Esophagus squamous epithelium (tissue), 4 donors: Measurements from ENCODE around the gene PIGA.

Experiments
- POLR2A ChIP-seq, 4 donors: fragments of 450-650 bp; IDR thresholded peaks; one replicate each; pipeline ENCODE4 v1.6.1; 2017; ENCODE audit warnings: antibody characterized with exemption in 4 of 4, mild to moderate bottlenecking in 4 of 4, moderate library complexity in 3 of 4
- TF ChIP-seq, protein P1 (sequence below), 6 experiments: fragments of 450-650 bp in 4 of 6; fragments of 200-600 bp in 2 of 6; sonication (generic) in 2 of 6; IDR thresholded peaks; one replicate each; pipeline ENCODE4 v1.5.1; 2016 to 2019; ENCODE audit warnings: antibody characterized with exemption in 6 of 6, mild to moderate bottlenecking in 4 of 6, moderate library complexity in 4 of 6

DNA sequence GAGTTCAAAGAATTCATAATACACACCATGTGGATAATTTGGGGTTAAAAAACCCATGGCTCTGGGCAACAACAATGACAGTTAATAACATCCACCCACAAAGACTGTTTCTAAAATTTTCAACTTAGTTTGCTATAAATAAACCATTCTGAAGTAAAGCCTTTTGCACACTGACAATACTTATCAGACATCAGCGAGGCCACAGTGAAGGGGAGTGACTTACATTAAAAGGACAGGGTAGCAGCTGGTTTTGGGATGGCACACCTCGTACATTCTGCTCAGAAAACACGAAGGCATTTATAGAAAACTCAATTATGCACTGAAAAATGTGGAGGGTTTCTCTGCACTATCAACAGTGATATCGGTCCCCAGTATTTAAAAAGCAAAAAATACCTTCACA, 15.0 kb downstream of the PIGA start:
- TF ChIP-seq, protein P1, sequence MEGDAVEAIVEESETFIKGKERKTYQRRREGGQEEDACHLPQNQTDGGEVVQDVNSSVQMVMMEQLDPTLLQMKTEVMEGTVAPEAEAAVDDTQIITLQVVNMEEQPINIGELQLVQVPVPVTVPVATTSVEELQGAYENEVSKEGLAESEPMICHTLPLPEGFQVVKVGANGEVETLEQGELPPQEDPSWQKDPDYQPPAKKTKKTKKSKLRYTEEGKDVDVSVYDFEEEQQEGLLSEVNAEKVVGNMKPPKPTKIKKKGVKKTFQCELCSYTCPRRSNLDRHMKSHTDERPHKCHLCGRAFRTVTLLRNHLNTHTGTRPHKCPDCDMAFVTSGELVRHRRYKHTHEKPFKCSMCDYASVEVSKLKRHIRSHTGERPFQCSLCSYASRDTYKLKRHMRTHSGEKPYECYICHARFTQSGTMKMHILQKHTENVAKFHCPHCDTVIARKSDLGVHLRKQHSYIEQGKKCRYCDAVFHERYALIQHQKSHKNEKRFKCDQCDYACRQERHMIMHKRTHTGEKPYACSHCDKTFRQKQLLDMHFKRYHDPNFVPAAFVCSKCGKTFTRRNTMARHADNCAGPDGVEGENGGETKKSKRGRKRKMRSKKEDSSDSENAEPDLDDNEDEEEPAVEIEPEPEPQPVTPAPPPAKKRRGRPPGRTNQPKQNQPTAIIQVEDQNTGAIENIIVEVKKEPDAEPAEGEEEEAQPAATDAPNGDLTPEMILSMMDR (IDR thresholded peaks at IDR 0.05) = no peak
- TF ChIP-seq POLR2A (IDR thresholded peaks at IDR 0.05) = no peak
